HFF-Myc (cell line): ENCODE results near the gene OGT.
"Not testable (repeated sequence)": the region's sequence is repeated elsewhere in the genome, so short reads cannot be mapped to it uniquely, and the experiment has no call there.

ENCODE experiments used
- DNase-seq: peaks from one replicate; pipeline ENCODE4 v3.0.0-alpha.2; 2011; ENCODE audit warnings: low read depth; ENCODE audit errors: extremely low read depth
- H3K4me3 ChIP-seq: replicated peaks from 2 replicates; pipeline ENCODE4 v1.5.1; 2011; ENCODE audit warnings: low read depth, mild to moderate bottlenecking, control low read depth, low read length
- CTCF ChIP-seq: IDR thresholded peaks from 2 replicates; pipeline ENCODE4 v1.5.1; 2012; ENCODE audit warnings: mild to moderate bottlenecking, low read depth, low read length, control low read depth; ENCODE audit errors: missing control alignments

Gene OGT

GRCh38 chrX:71604796-71605568, 72.1 kb downstream of the OGT start:
- TF ChIP-seq CTCF = no peak
- no peak for DNase-seq
- H3K4me3 ChIP-seq = no peak overlapping the region

GRCh38 chrX:71606536-71607216, 73.8 kb downstream of the OGT start:
- TF ChIP-seq CTCF = no peak
- no peak overlapping the region for H3K4me3 ChIP-seq
- no peak for DNase-seq

GRCh38 chrX:71607488-71607887, 74.6 kb downstream of the OGT start:
- no peak overlapping the region for H3K4me3 ChIP-seq
- TF ChIP-seq CTCF = no peak
- DNase-seq = no peak

GRCh38 chrX:71609095-71609750, 76.3 kb downstream of the OGT start:
- H3K4me3 ChIP-seq = no peak overlapping the region
- DNase-seq = no peak
- TF ChIP-seq CTCF = no peak

- H3K4me3 ChIP-seq, DNase-seq: not testable (repeated sequence)
These were observed 78.8 kb downstream of the OGT start for GRCh38 chrX:71611736-71612135.

- no peak for DNase-seq
- no peak overlapping the region for H3K4me3 ChIP-seq
- TF ChIP-seq CTCF = no peak
These were observed 79.4 kb downstream of the OGT start for GRCh38 chrX:71612256-71612655.

GRCh38 chrX:71615056-71615455, 82.2 kb downstream of the OGT start:
- TF ChIP-seq CTCF = no peak
- no peak overlapping the region for H3K4me3 ChIP-seq
- no peak for DNase-seq
